GM23248 (cell line): ENCODE results near the gene TSN. TPM values are rescaled to one million over a fixed set of nuclear protein-coding genes. Genes with fewer than 3 reads are reported as not detected.

Experiments
- DNase-seq: peaks from one replicate; pipeline ENCODE4 v3.0.0-alpha.2; 2015
- H2AFZ ChIP-seq: fragments of 200-600 bp; sonication (generic); 2 replicates; pipeline ENCODE4 v1.6.1; 2016; ENCODE audit warnings: antibody characterized with exemption
- H3F3A ChIP-seq: fragments of 200-600 bp; sonication (generic); 2 replicates; pipeline ENCODE4 v1.6.1; 2016; ENCODE audit warnings: mild to moderate bottlenecking, antibody characterized with exemption, mixed run types; ENCODE audit not compliant: insufficient read depth
- H3K27ac ChIP-seq: fragments of 200-600 bp; sonication (generic); 2 replicates; pipeline ENCODE4 v1.5.1; 2016; ENCODE audit warnings: mild to moderate bottlenecking
- H3K27me3 ChIP-seq: fragments of 200-600 bp; sonication (generic); replicated peaks from 2 replicates; pipeline ENCODE4 v1.6.1; 2016; ENCODE audit warnings: mild to moderate bottlenecking; ENCODE audit not compliant: insufficient read depth
- H3K36me3 ChIP-seq: fragments of 200-600 bp; sonication (generic); 2 replicates; pipeline ENCODE4 v1.6.1; 2016; ENCODE audit warnings: low read depth, mild to moderate bottlenecking
- H3K4me1 ChIP-seq: fragments of 200-600 bp; sonication (generic); 2 replicates; pipeline ENCODE4 v1.6.1; 2016; ENCODE audit warnings: mild to moderate bottlenecking; ENCODE audit not compliant: insufficient read depth
- H3K4me2 ChIP-seq: fragments of 200-600 bp; sonication (generic); one replicate; pipeline ENCODE4 v1.6.1; 2016; ENCODE audit warnings: mild to moderate bottlenecking; ENCODE audit not compliant: unreplicated experiment
- H3K4me3 ChIP-seq: fragments of 200-600 bp; sonication (generic); 2 replicates; pipeline ENCODE4 v1.5.1; 2016; ENCODE audit warnings: mild to moderate bottlenecking
- H3K79me2 ChIP-seq: fragments of 200-600 bp; sonication (generic); 2 replicates; pipeline ENCODE4 v1.6.1; 2016; ENCODE audit warnings: mild to moderate bottlenecking; ENCODE audit not compliant: insufficient read depth
- H3K9ac ChIP-seq: fragments of 200-600 bp; sonication (generic); 2 replicates; pipeline ENCODE4 v1.6.1; 2016; ENCODE audit warnings: mild to moderate bottlenecking
- H3K9me2 ChIP-seq: fragments of 200-600 bp; sonication (generic); 2 replicates; pipeline ENCODE4 v1.6.1; 2016; ENCODE audit warnings: mixed run types, mild to moderate bottlenecking, moderate library complexity; ENCODE audit not compliant: insufficient read depth
- H3K9me3 ChIP-seq: fragments of 200-600 bp; sonication (generic); one replicate; pipeline ENCODE4 v1.6.1; 2017; ENCODE audit warnings: low read depth
- H4K20me1 ChIP-seq: fragments of 200-600 bp; sonication (generic); 2 replicates; pipeline ENCODE4 v1.6.0; 2016; ENCODE audit not compliant: insufficient read depth
- EZH2 ChIP-seq: fragments of 200-600 bp; sonication (generic); IDR thresholded peaks from 2 replicates; pipeline ENCODE4 v1.6.1; 2018; ENCODE audit warnings: antibody characterized with exemption, mild to moderate bottlenecking; ENCODE audit not compliant: insufficient read depth, poor library complexity, severe bottlenecking
- EZH2phosphoT487 ChIP-seq: fragments of 200-600 bp; sonication (generic); IDR thresholded peaks from 2 replicates; pipeline ENCODE4 v1.6.1; 2018; ENCODE audit warnings: antibody characterized with exemption, moderate library complexity, mild to moderate bottlenecking, low read depth; ENCODE audit not compliant: insufficient read depth
- WGBS, 2 experiments: methylation state at CpG; one replicate each; pipeline ENCODE4 v1.1.6; 2015 to 2017; ENCODE audit warnings: low lambda C conversion rate in 2 of 2, low coverage in 1 of 2; ENCODE audit errors: missing lambda C conversion rate in 2 of 2; 5-methylcytosine and 5-hydroxymethylcytosine counted together
- in situ Hi-C: fragments of 300-500 bp; cut with MboI; formaldehyde crosslinking; loops from 2 replicates; pipeline ENCODE4 v1.15.0; 2020
- polyA plus RNA-seq: library from polyadenylated mRNA; unstranded; fragments of >200 nt; fragmentation: Nextera tagmentation; extraction: Ambion mirVana; gene quantifications from 2 replicates; pipeline ENCODE4 v1.2.1, GENCODE V29; 2016
- total RNA-seq: library from RNA; depleted of rRNA; stranded (reverse); fragments of >200 nt; shearing (Covaris generic); gene quantifications from 2 replicates; pipeline ENCODE4 v1.2.3, GENCODE V29; 2014

TSN gene
- total and polyA plus RNA-seq, 2 experiments from 2014 or later, result 65.7 to 74.6 TPM

- Histone ChIP-seq H3K4me3 (no peak overlapping the region), H3K79me2 (no peaks in the 10 kb centered on the region; the same call in 1 of the 2 replicates), H3K36me3 (peaks cover 58% of the 10 kb centered on the region), H3K27ac (no peak overlapping the region), H3F3A (peaks cover 8% of the 10 kb centered on the region; the same call in 1 of the 2 replicates), H3K9me3 (no peaks in the 10 kb centered on the region), H3K4me2 (no peak overlapping the region), H4K20me1 (no peaks in the 10 kb centered on the region), H3K9ac (no peak overlapping the region), H2AFZ (no peak overlapping the region), H3K9me2 (no peaks in the 10 kb centered on the region), H3K4me1 (no peaks in the 10 kb centered on the region), H3K27me3 (no peaks in the 10 kb centered on the region)
- no peak for TF ChIP-seq EZH2phosphoT487
- no peak for TF ChIP-seq EZH2
- WGBS, 2 experiments, result 100% methylated on average over 1 of the region's 1 CpG
- in situ Hi-C loops, result no loop called here
- DNase-seq, result no peak
These were observed 11.2 kb downstream of the TSN start for GRCh38 chr2:121766624-121767023.

DNA sequence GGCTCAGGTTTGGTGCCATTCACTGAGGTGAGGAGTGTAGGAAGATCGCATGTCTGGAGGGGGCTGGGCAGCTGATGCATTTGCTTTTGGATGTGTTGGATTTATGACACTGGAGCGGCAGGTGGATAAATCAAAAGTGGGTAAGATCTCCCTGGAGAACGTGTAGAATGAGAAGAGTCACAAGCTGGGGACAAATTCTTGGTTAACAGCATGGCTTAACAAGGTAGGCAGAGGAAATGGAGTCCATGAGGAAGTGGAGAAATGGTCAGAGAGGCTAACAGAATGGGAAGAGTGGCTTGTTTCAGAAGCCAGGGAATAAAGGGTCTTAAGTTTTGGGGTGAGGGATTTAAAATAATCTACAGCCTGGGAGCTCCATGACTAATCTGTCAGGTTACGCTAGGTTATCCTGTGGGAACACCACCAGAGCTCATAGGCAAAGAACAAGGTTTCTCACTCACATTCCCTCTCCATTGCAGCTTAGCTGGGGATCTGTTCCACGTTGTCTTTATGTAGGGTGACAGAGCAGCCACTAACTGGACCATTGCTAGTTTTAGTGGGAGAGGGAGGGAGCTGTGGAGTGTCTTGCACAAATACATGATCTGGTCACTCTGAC is 12.8 kb downstream of the TSN start:
- Histone ChIP-seq H3F3A (no peaks in the 10 kb centered on the region), H3K9me2 (no peaks in the 10 kb centered on the region), H3K9me3 (no peaks in the 10 kb centered on the region), H3K4me3 (no peak overlapping the region), H3K4me1 (no peaks in the 10 kb centered on the region), H3K4me2 (no peak overlapping the region), H4K20me1 (no peaks in the 10 kb centered on the region), H3K27ac (no peak overlapping the region), H3K79me2 (no peaks in the 10 kb centered on the region), H3K36me3 (peaks cover 47% of the 10 kb centered on the region), H3K27me3 (no peaks in the 10 kb centered on the region), H3K9ac (no peak overlapping the region), H2AFZ (no peak overlapping the region)
- 84 to 89% methylated on average over 5 of the region's 5 CpGs for WGBS, 2 experiments
- DNase-seq, result no peak
- TF ChIP-seq EZH2 (no peak), EZH2phosphoT487 (no peak)
- in situ Hi-C loops, result no loop called here

GRCh38 chr2:121771976-121772742 is 16.7 kb downstream of the TSN start:
- H3K9ac ChIP-seq, result no peak overlapping the region
- 39 to 41% methylated on average over 6 of the region's 6 CpGs for WGBS, 2 experiments
- TF ChIP-seq EZH2phosphoT487, result no peak
- no peak for TF ChIP-seq EZH2
- no peak overlapping the region for H3K27ac ChIP-seq
- no peaks in the 10 kb centered on the region for H3F3A ChIP-seq
- H3K4me1 ChIP-seq, result no peaks in the 10 kb centered on the region
- no peaks in the 10 kb centered on the region for H4K20me1 ChIP-seq
- no peaks in the 10 kb centered on the region for H3K27me3 ChIP-seq
- no peak overlapping the region for H2AFZ ChIP-seq
- H3K79me2 ChIP-seq, result no peaks in the 10 kb centered on the region
- no peak overlapping the region for H3K4me3 ChIP-seq
- no peak for DNase-seq
- peaks cover 11% of the 10 kb centered on the region for H3K36me3 ChIP-seq
- H3K9me2 ChIP-seq, result no peaks in the 10 kb centered on the region
- in situ Hi-C loops, result no loop called here
- H3K9me3 ChIP-seq, result no peaks in the 10 kb centered on the region
- H3K4me2 ChIP-seq, result no peak overlapping the region

DNA sequence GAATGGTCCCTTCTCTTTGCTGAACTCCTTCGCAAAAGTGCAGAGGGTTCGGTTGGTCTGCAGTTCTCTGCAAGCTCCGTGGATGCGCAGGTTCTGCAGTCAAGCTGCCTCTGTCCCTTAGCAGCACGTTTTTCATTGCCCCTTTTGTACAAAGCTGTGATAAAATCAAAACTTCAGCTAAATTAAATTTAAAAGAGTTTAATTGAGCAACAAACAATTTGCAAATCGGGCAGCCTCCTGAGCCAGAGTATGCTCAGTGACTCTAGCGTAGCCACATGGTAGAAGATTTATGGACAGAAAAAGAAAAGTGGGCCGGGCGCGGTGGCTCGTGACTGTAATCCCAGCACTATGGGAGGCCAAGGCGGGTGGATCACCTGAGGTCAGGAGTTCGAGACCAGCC is 18.8 kb downstream of the TSN start:
- Histone ChIP-seq H3K9me2 (no peaks in the 10 kb centered on the region), H3K79me2 (no peaks in the 10 kb centered on the region), H2AFZ (no peak overlapping the region), H3K27me3 (0 out of 2 replicates have a peak, but pooled peaks cover 7% of the 10 kb centered on the region), H3F3A (no peaks in the 10 kb centered on the region), H3K36me3 (peaks cover 1% of the 10 kb centered on the region; the same call in 1 of the 2 replicates), H4K20me1 (no peaks in the 10 kb centered on the region), H3K9ac (no peak overlapping the region), H3K27ac (no peak overlapping the region), H3K4me1 (no peaks in the 10 kb centered on the region), H3K9me3 (no peaks in the 10 kb centered on the region), H3K4me3 (no peak overlapping the region), H3K4me2 (no peak overlapping the region)
- in situ Hi-C loops, result no loop called here
- 93 to 96% methylated on average over 13 of the region's 13 CpGs for WGBS, 2 experiments
- TF ChIP-seq EZH2phosphoT487 (no peak), EZH2 (no peak)
- DNase-seq, result no peak
